GM19467 (cell line): ENCODE results near the gene NEUROD6.

ENCODE experiments used
- ATAC-seq: cut with Tn5 transposase; IDR thresholded peaks from one replicate; pipeline ENCODE4 v1.9.1; 2021; ENCODE audit warnings: mild to moderate bottlenecking, moderate library complexity; ENCODE audit not compliant: unreplicated experiment

NEUROD6 gene

DNA sequence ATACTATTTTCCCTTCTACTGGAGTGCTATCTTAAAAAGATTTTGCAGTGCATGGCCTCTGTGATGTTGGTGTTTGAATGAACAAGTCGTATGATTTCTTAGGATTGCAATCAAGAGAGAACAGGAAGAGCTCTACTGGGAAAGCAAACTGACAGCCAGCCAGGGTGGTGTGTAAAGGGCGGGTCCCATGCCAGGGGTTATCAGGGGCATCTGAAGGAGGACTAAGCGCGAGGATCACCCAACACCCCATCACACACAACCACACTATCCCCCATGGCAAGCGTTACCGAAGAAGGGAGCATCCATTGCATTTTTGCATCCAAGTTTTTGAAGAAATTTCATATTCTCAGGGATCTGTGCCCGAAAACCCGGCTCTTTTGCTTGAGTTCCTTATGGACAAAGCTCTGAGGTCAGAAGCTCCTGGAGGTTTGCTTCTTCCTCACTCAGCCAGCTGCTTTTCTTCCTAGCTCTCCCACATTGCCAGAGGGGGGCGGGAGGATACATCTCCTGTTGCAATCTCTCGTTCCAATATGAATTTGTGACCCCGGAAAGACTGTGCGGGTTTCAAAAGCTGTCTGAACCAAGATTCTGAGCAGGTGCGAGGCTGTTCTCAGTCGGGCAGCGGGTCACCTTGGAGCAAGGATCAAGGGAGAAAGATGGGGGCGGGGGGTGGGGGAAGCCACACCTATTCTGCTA lies 5.2 kb downstream of the NEUROD6 start:
- ATAC-seq: no peak

DNA sequence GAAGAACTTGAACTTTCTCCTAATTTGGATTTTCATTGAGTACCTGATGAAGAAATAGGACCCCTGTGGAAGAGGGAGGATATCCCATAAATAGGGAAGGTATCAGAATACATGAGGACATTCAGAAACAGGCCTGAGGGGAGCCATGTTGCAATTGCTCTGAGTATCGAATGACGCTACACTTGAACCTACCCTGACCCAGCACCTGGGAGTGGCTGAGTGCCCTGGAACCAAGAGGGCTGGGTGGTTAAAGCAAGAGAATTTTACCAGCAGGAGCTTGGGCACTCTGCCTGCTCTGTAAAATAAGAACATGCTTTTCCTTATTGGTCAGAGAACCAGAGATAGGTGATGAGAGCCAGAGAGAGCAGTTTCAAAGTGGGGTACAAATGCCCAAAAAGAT lies 7.2 kb downstream of the NEUROD6 start:
- ATAC-seq: no peak

DNA sequence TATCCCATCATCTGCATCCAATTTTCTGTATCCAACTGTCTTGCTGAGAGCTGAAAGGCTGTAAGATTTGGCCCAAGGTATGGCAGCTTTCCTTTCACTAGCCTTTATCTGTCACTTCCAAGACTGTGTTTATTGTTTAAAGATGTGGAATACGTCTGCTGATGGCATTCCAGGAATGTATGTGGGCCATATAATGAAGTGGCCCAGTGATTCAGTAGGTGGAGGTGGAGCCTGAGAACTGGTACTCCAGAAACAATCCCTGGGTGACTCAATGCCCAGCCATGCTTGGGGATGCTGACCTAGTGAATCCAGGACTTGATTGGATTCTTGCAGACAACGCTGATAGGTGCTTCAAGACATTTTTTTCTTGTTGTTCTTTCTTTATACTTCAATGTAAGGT lies 13.5 kb downstream of the NEUROD6 start:
- no peak for ATAC-seq

DNA sequence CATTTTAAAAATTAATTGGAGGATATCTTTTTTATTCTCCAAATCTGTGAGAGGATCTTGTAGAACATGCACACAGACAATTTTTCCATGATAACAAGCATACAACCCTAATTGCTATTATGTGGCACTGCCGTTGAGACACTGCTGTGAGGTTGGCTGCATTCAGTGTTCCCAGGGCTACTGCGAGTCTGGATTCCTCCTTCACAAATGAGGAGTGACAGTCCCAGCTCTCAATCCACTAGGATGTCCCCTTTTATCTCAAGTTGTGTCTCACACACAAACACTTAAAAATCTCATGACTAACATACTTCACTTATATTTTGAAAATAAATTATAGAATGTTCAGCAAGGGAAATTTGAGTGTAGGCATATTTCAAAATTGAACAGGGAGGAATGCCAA lies 14.1 kb downstream of the NEUROD6 start:
- ATAC-seq: no peak

DNA sequence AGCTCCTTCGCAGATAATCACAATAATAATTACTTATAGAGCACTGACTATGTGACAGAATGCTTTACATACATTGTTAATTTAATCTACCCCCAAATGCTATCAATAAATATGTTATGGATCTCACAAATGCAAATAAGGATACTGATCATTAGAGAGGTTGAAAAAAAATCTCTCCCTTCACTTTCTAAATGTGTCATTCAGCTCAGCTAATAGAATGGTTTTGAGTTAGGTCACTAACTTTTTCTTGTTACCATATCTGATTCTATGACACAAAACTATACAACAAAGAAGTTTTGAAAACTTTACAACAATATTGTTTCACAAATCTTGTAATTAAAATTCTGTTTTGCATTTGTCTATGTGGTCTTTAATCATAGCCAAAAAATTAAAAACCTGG lies 17.4 kb downstream of the NEUROD6 start:
- no peak for ATAC-seq

DNA sequence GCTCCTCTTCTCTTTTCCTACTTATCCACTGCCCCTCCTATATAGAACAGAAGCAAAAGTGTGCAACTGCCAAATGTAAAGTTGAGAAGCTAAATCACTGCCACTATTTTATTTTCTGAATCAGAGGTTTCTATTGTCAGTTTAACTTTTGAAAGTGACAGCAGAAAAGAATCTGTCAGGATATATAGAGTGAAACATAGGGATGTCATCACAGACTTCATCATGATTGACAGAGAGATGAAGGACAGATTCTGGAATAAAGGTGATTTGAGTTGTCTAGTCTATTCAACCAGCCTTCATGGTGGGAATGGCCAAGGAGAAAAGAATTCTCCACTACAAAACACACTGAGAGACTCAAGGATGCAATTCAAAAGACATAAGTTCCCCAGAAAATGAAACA lies 19.9 kb downstream of the NEUROD6 start:
- ATAC-seq: no peak

DNA sequence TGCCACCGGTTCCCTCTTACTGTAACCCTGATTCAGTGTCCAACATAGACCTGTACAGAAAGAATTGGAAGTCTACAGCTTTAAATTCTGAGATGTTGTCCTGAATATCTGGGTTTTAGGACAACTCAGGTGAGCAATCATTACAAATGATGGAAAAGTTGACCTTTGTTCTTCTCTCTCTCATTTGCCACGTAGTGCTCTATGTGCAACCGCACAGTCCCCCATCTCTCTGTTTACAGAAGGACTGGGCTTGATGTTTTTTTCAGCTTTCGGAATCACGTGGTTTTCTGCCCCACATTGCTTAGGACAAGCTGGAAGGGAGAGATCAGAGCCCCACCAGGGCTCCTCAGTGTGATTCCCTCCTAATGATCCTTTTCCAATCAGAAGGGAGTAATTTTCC lies 22.2 kb downstream of the NEUROD6 start:
- ATAC-seq: no peak

DNA sequence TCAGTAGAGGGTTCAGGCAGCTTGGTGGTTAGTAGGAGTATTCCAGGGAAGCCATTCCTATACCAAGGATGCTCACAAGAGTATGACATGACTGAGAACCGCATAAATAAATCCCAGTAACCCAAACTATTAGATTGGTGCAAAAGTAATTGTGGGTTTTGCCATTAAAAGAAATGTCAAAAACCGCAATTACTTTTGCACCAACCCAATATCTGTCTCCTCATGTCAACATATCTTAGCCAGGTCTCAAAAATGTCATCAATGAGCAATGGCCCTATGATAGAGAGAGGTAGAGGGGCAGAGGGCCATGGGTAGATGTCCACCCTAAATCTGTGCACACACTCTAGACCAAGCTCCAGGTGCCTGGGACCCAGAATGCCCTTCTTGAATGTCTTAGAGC lies 23.6 kb downstream of the NEUROD6 start:
- no peak for ATAC-seq

DNA sequence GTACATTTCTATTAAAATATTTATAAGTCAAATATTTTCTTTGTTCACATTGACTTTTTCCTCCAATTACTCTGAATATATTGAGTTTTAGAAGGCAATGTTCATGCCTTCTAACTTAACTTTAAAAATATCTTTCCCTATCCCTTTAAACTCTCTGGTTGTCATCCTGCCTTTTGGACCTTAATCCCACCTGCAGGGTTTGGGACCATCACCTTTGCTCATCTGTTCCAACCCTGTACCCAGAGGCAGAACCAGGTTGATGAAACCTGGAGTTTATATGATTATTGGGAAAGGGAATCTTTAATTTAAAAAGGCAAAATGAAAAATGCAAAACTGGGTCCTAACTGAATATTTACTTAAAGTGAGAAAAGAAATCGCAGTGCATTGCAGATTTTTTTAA lies 24.8 kb downstream of the NEUROD6 start:
- no peak for ATAC-seq

DNA sequence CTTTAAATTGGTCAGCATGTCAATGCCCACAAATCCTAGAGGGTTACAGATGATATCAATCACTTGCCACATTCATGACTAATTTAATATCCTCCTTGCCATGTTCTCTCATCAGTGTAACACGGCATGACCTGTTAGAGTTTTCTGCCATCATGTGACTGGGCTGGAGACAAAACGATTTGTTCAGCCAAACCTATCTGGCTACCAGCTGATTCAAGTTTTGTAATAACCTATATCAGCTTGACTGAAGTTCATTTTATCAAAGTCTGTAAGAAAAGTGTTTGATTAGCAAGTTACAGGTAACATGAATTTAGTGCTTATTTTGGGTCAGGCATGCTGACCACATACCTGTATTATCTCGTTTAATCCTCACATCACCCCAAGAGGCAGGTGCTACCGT lies 25.7 kb downstream of the NEUROD6 start:
- ATAC-seq: no peak

DNA sequence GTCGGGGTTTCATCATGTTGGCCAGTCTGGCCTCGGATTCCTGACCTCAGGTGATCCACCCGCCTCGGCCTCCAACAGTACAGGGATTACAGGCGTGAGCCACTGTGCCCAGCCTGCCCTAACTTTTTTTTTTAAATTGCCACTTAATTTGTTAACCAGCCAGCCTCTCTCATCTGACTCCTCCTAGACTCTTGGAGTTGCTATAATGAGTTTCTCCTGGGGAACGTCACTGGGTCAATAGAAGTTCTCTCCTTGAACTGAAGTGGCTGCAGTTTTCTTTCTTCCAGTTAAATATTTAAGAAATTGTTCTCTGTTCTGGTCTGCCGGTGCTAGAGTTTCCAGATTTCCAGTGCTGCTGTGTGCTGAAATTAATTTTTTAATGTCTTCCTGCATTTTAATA lies 27.6 kb downstream of the NEUROD6 start:
- no peak for ATAC-seq

DNA sequence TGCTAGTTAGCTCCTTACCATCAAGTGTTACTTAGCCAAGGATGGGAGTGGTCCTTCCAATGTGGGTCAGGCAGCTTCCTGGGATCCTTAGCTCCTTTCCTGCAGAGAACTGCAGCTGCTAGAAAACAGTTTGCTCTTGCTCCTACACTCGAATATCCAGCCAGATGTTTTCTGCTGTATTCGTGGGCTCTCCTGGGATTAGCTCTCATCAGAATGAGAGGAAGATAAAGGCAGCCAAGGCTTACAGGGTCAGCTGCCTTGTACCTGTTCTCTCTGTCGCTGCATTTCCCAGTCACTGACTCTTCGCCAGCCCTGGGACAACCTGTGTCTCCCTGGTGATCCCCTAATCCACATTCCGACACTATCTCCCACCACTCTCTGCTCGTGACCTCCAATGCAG lies 29.0 kb downstream of the NEUROD6 start:
- no peak for ATAC-seq

DNA sequence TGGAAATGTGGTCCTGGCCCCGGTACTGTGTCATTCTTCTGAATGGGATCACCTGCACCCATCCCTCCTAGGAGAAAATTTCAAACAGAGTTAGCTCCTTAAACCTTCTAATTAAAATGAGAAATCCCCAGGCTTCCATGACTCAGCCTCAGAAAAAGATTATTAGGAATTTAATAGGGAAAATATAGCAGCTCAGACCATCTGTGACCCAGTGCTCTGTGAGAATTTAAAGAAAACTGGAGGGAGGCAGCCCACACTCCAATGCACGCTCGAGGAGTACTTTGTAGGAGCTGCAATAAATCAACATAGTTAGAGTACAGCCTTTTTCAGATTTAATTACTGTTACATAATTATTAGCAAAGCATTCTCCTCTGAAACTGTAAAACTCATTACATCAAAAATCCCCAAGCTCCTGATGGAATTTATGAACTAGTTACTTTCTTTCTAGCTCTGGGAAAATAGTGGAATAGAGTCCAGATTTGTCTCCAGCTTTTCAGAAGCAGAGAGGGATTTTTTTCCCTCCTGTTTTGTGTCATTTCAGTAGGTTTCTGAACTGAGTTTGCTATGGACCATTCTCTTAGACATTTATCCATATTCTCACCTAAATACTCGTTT lies 30.1 kb downstream of the NEUROD6 start:
- no peak for ATAC-seq

DNA sequence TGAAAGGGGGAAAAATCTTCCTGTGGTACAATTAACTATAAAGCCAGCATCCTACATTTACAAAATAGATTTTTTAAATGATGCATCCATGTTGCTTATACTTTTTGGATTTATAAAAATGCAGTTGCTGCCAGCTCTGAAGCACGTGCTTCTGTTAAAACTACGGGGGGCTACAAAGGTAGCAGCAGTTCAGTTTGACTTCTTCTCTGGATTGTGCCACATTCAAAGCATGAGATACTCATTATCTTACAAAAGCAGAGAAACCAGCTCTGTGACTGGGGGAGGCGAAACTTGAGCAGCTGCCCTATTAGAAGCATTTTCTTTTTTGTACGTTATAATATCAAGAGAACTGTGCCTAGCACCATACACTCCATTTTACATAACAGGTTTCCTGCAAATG lies 31.1 kb downstream of the NEUROD6 start:
- no peak for ATAC-seq

DNA sequence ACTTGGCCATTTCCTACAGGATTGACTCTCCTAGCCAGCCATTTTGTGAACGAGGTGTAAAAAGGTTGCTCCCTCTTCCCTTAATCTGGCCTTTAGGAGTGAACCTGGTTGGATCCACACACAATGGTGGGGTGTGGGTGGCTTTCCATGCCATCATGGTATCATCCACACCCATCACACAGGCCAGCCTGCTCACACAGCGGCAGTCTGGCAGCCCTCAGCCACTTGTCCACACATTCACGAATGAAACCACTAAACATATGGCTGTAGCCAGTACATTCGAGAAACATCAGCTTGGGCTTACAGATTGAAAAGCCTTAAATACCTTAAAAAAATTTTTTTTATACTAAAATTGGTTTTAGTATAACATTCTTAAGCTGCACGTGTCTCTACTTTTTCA lies 31.9 kb downstream of the NEUROD6 start:
- no peak for ATAC-seq

DNA sequence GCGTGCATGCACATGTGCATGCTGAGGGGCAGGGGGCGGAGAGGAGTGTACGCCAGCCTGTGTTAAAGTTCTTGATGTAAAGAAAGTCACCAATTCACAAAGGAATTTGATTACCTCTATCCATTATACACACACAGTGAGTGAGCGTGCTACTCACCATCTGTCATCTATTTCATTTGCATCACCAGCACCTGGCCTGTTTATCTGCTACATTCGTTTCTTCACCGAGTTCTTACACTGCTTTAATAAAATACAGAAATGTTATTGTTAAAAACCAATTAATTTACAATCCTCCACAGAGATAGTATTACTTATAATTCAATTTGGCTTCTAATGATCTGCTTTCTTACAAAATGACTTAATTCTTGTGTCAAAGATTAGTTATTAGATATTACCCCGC lies 32.6 kb downstream of the NEUROD6 start:
- ATAC-seq: no peak

DNA sequence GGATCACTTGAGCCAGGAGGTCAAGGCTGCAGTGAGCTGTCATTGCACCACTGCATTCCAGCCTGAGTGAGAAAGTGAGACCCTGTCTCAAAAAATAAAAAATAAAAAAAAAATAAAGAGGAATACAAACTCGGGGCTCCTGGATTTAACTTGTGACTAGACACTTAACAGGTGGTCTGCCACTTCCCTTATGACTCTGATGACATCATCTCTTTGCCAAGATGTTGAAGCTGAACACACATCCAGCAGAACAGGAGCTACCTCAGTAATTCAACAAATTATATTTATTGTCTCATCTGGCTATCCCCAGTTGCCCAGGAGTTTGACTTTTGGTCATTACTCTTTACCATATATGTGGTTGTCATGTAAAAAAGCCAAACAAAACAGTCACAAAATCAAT lies 35.3 kb downstream of the NEUROD6 start:
- no peak for ATAC-seq

DNA sequence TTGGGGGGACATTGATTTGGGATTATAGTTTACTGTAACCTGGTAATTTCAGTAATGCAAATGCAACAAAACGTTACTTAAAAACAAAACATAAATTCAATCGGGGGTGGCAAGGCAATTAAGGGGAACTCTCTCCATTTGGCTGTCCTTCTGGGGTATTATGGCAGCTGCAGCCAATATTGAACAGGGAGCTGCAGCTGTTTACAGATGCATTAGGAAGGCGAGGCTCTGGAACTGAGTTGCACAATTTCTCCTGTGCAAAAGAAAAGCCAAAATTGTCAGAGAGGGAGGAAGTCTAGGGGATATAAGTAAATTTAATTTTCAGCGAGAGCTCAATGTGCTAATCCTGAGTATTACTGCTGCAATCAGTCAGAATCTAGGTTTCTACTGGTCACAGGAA lies 36.1 kb downstream of the NEUROD6 start:
- ATAC-seq: no peak

DNA sequence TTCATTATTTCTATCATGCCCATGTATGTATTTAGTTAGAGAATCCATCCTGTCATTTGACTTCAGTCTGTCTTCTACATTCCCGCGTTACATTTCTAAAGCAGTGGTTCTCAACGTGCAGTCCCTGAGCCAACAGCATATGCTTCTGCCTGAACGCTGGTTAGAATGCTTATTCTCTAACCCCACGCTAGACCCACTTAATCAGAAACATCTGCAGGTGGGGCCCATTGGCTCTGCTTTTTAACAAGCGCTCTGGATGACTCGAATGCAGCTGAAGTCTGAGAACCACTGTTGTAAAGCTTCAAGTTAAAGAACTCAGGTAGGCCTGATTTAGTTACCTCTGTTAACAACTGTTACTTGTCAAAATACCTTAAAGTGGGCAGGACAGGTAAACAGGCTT lies 38.2 kb downstream of the NEUROD6 start:
- ATAC-seq: no peak

DNA sequence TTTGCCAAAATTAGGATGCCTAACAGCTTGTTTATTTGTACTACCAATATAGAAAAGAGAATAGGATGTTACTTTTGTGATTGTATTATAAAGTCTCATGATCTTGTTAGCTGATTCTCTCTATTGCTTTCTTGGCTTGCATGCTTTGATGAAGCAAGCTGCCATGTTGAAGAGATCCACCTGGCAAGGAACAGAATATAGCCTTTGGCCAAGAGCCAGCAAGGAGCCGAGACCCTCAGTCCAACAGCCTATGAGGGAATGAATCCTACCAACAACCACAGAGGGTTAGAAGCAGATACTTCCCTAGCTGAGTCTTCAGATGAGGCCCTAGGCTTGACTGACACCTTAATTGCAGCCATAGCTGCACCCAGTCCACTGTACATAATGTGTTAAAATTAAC lies 41.2 kb downstream of the NEUROD6 start:
- no peak for ATAC-seq

DNA sequence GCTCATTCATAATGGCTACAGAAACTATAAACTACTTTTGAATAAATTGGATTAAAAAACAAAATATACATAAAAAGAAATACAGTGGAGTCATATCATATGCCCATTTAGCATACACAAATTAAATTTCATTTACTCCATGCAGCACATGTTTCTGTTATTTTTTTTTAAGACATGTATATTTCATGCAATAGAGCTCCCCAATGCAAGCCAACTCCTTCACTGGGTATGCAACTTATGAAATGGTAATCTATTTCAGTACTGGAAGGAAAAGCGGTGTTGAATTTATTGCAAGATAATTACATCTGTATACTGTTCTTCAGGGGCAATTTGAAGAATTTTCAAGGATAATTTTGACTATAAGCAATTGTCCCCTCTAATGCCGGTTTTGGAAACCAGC lies 49.9 kb downstream of the NEUROD6 start:
- ATAC-seq: no peak
